GM10266 (cell line): Measurements from ENCODE around the gene ENTPD7.
A peak's percentile ranks its signal among the peaks of the same experiment; 100 is the strongest.

Experiments
- DNase-seq: peaks from one replicate; pipeline ENCODE4 v3.0.0; 2012; ENCODE audit errors: extremely low spot score
- CTCF ChIP-seq: IDR thresholded peaks from 2 replicates; pipeline ENCODE4 v1.5.1; 2012; ENCODE audit warnings: mild to moderate bottlenecking, low read depth; ENCODE audit not compliant: control insufficient read depth, insufficient read depth; ENCODE audit errors: missing control alignments

ENTPD7 gene

GRCh38 chr10:99659031-99659867, at the start of gene ENTPD7:
Gene ENTPD7, plus strand, starts transcription at chr10:99659509. Its CDS starts 448 bp downstream, at chr10:99659957.
- TF ChIP-seq CTCF, result no peak
- DNase-seq, result peak; percentile 97

GRCh38 chr10:99610221-99610620, 49.1 kb upstream of the ENTPD7 start:
- DNase-seq, result no peak
- no peak for TF ChIP-seq CTCF

GRCh38 chr10:99611326-99611725, 48.0 kb upstream of the ENTPD7 start:
- TF ChIP-seq CTCF, result no peak
- no peak for DNase-seq

- peak; percentile 81 for TF ChIP-seq CTCF
- peak; percentile 65 for DNase-seq
These were observed 47.0 kb upstream of the ENTPD7 start for GRCh38 chr10:99612167-99612831.

GRCh38 chr10:99615426-99615825, 43.9 kb upstream of the ENTPD7 start:
- DNase-seq, result no peak

GRCh38 chr10:99617696-99618095, 41.6 kb upstream of the ENTPD7 start:
- no peak for DNase-seq
- TF ChIP-seq CTCF, result no peak

More at GRCh38 chr10:99615426-99615825, 43.9 kb upstream of the ENTPD7 start:
- no peak for TF ChIP-seq CTCF
